HepG2 (cell line): ENCODE results near the gene C1QTNF6. TPM values are rescaled to one million over a fixed set of nuclear protein-coding genes. Genes with fewer than 3 reads are reported as not detected.

Experiments
- ARNT2 ChIP-seq: sonication (generic); formaldehyde crosslinking; IDR thresholded peaks from 2 replicates; pipeline ENCODE4 v1.8.0; 2022; ENCODE audit warnings: mild to moderate bottlenecking, low read depth, missing genetic modification reagents, moderate library complexity
- ASH2L ChIP-seq: fragments of 300-600, 200-600 bp; sonication (generic); IDR thresholded peaks from 2 replicates; pipeline ENCODE4 v1.7.0; 2017; ENCODE audit warnings: low read depth, mild to moderate bottlenecking, moderate library complexity, mixed read lengths, low read length; ENCODE audit not compliant: insufficient read length
- CREBL2 ChIP-seq: sonication (generic); formaldehyde crosslinking; IDR thresholded peaks from 2 replicates; pipeline ENCODE4 v1.8.1; 2023; ENCODE audit warnings: missing genetic modification reagents, mild to moderate bottlenecking, borderline replicate concordance
- ETV5 ChIP-seq: IDR thresholded peaks from 2 replicates; pipeline ENCODE4 v1.6.1; 2018; ENCODE audit warnings: missing biosample characterization, missing genetic modification reagents, inconsistent platforms, borderline replicate concordance
- HBP1 ChIP-seq: IDR thresholded peaks from 2 replicates; pipeline ENCODE4 v1.6.1; 2016; ENCODE audit warnings: low read depth, control low read depth
- MAFG ChIP-seq: sonication (generic); formaldehyde crosslinking; IDR thresholded peaks from 2 replicates; pipeline ENCODE4 v1.5.1; 2020; ENCODE audit warnings: mild to moderate bottlenecking, missing genetic modification reagents
- MAX ChIP-seq: IDR thresholded peaks from 2 replicates; pipeline ENCODE4 v1.6.1; 2012; ENCODE audit warnings: inconsistent platforms
- MXD4 ChIP-seq: IDR thresholded peaks from 2 replicates; pipeline ENCODE4 v1.6.1; 2016; ENCODE audit warnings: mild to moderate bottlenecking, missing biosample characterization, missing genetic modification reagents
- NR2F1 ChIP-seq, 2 experiments: fragments of 450-650 bp in 1 of 2; formaldehyde crosslinking in 1 of 2; IDR thresholded peaks; 2 replicates each; pipeline versions ENCODE4 v1.5.0 to v1.6.1; 2016 to 2020; ENCODE audit warnings: mild to moderate bottlenecking in 1 of 2, missing compliant biosample characterization in 1 of 2, missing genetic modification reagents in 1 of 2, moderate library complexity in 1 of 2
- SIN3A ChIP-seq: IDR thresholded peaks from 2 replicates; pipeline ENCODE4 v1.6.1; 2011; ENCODE audit warnings: low read depth, mild to moderate bottlenecking, control low read depth, low read length, borderline replicate concordance
- SPEN ChIP-seq: sonication (generic); formaldehyde crosslinking; IDR thresholded peaks from 2 replicates; pipeline ENCODE4 v1.5.1; 2020; ENCODE audit warnings: low read depth, mild to moderate bottlenecking, missing genetic modification reagents
- STAG1 ChIP-seq: sonication (generic); formaldehyde crosslinking; IDR thresholded peaks from 2 replicates; pipeline ENCODE4 v1.4.0; 2020; ENCODE audit warnings: missing genetic modification reagents
- ZBTB38 ChIP-seq: sonication (generic); formaldehyde crosslinking; IDR thresholded peaks from 2 replicates; pipeline ENCODE4 v1.5.1; 2020; ENCODE audit warnings: mild to moderate bottlenecking, missing genetic modification reagents
- ZHX1 ChIP-seq: sonication (generic); formaldehyde crosslinking; IDR thresholded peaks from 2 replicates; pipeline ENCODE4 v1.8.1; 2022; ENCODE audit warnings: low read depth, mild to moderate bottlenecking, missing genetic modification reagents
- ZNF414 ChIP-seq: sonication (generic); formaldehyde crosslinking; IDR thresholded peaks from 2 replicates; pipeline ENCODE4 v1.5.0; 2020; ENCODE audit warnings: missing genetic modification reagents
- ZNF646 ChIP-seq: sonication (generic); formaldehyde crosslinking; IDR thresholded peaks from 2 replicates; pipeline ENCODE4 v1.9.0; 2021; ENCODE audit warnings: mild to moderate bottlenecking, missing genetic modification reagents
- ZNF83 ChIP-seq: sonication (generic); formaldehyde crosslinking; IDR thresholded peaks from 2 replicates; pipeline ENCODE4 v1.4.0; 2020; ENCODE audit warnings: missing genetic modification reagents, mild to moderate bottlenecking, borderline replicate concordance
- polyA plus RNA-seq, 8 experiments: library from polyadenylated mRNA; depleted of rRNA in 3 of 8; stranded (reverse) in 7 of 8; unstranded in 1 of 8; fragments of >200 nt; fragmentation: Illumina TruSeq in 4 of 8; extraction: Trizol in 4 of 8; gene quantifications; 2 replicates each; pipeline versions ENCODE4 v1.2.1 to v1.2.3, GENCODE V29; 2011 to 2016; ENCODE audit warnings: low read depth in 4 of 8, missing spikeins in 1 of 8, mixed read lengths in 1 of 8; ENCODE audit not compliant: insufficient read depth in 1 of 8
- total RNA-seq, 5 experiments: library from RNA; depleted of rRNA; stranded (reverse); fragments of >200 nt; fragmentation: Illumina TruSeq; extraction: Trizol; gene quantifications; 2 replicates each; pipeline ENCODE4 v1.2.3, GENCODE V29; 2016; ENCODE audit warnings: low read depth in 1 of 5

The C1QTNF6 gene
- total and polyA plus RNA-seq, 2 of the 13 experiments (the other 11 are each of a cell fraction or from before 2014, with no cell fraction given) = 2.7 to 6.9 TPM

- TF ChIP-seq ZBTB38 (CRISPR knock-in tag) (no peak), NR2F1 (CRISPR knock-in tag; IDR thresholded peaks at IDR 0.05) (no peak), HBP1 (no peak), ZHX1 (CRISPR knock-in tag) (no peak), ARNT2 (CRISPR knock-in tag) (no peak), CREBL2 (CRISPR knock-in tag) (no peak), MXD4 (no peak), ZNF414 (CRISPR knock-in tag) (no peak), ETV5 (CRISPR knock-in tag) (0 out of 2 replicates have a peak, but pooled peaks have one; percentile 20), SPEN (no peak), MAX (peak; percentile 60; the same call in 1 of the 2 replicates), ZNF83 (no peak), ZNF646 (CRISPR knock-in tag) (no peak), SIN3A (no peak), ASH2L (no peak), MAFG (CRISPR knock-in tag) (no peak), STAG1 (CRISPR knock-in tag) (peak; percentile 85)
Measured at GRCh38 chr22:37166675-37167066, 21.4 kb downstream of the C1QTNF6 start (continued).
